ENCODE results near the gene APOC4. TPM values are rescaled to one million over a fixed set of nuclear protein-coding genes. Genes with fewer than 3 reads are reported as not detected.

Gene APOC4
- total RNA-seq, 1 experiment from 2014 or later = not detected

DNA sequence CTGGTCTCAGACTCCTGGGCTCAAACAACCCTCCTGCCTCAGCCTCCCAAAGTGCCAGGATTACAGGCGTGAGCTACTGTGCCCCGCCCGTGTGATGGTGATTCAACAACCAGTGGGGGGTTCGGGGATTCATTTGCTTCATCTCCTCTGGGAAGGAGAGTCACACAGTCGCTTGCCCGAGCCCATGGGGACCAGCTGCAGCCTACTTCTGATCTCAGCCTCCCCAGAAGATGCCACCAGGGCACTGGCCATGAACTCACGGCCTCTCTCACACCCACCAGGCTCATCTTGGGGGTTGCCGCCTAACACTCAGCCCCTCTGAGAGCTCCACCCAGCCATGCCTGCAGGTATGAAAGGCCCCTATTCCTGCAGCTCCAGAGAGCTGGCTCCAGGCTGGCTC lies 44.2 kb upstream of the APOC4 start:
- Histone ChIP-seq H2AFZ (ENCODE audit: low read length) (no peak overlapping the region), H3K4me3 (ENCODE audit: low read length) (no peak overlapping the region), H3K36me3 (ENCODE audit: low read depth, low read length) (peaks cover 17% of the 10 kb centered on the region), H3K4me2 (ENCODE audit: low read length) (no peak overlapping the region), H3K9me2 (replicated peaks; ENCODE audit: low read length) (no peaks in the 10 kb centered on the region), H3K9ac (ENCODE audit: low read length) (no peak overlapping the region), H3K9me3 (ENCODE audit: low read length) (no peaks in the 10 kb centered on the region), H3K79me2 (ENCODE audit: low read length) (peaks cover 26% of the 10 kb centered on the region), H3F3A (ENCODE audit: low read length, unreplicated experiment) (no peaks in the 10 kb centered on the region), H3K27ac (ENCODE audit: low read length) (no peak overlapping the region), H3K27me3 (ENCODE audit: low read length) (no peaks in the 10 kb centered on the region), H3K4me1 (ENCODE audit: insufficient read depth, low read length) (peaks cover 2% of the 10 kb centered on the region; the same call in 1 of the 2 replicates), H4K20me1 (ENCODE audit: low read length) (no peaks in the 10 kb centered on the region)
- CTCF ChIA-PET = no interaction called here
- DNase-seq = no peak
- no TSS peak for BruUV-seq (replicated peaks)
- intact Hi-C loops (cut with micrococcal nuclease) = no loop called here
- POLR2A ChIA-PET (ENCODE audit: unreplicated experiment) = no interaction called here
- no peak for TF ChIP-seq EZH2phosphoT487 (IDR thresholded peaks at IDR 0.05; ENCODE audit: borderline replicate concordance, low read length)
- no peak for TF ChIP-seq EZH2 (IDR thresholded peaks at IDR 0.05; ENCODE audit: low read length, unreplicated experiment)
- TF ChIP-seq, protein P1, sequence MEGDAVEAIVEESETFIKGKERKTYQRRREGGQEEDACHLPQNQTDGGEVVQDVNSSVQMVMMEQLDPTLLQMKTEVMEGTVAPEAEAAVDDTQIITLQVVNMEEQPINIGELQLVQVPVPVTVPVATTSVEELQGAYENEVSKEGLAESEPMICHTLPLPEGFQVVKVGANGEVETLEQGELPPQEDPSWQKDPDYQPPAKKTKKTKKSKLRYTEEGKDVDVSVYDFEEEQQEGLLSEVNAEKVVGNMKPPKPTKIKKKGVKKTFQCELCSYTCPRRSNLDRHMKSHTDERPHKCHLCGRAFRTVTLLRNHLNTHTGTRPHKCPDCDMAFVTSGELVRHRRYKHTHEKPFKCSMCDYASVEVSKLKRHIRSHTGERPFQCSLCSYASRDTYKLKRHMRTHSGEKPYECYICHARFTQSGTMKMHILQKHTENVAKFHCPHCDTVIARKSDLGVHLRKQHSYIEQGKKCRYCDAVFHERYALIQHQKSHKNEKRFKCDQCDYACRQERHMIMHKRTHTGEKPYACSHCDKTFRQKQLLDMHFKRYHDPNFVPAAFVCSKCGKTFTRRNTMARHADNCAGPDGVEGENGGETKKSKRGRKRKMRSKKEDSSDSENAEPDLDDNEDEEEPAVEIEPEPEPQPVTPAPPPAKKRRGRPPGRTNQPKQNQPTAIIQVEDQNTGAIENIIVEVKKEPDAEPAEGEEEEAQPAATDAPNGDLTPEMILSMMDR (conservative IDR thresholded peaks at IDR 0.05; ENCODE audit: low read depth, low read length) = no peak
- no peak for ATAC-seq

DNA sequence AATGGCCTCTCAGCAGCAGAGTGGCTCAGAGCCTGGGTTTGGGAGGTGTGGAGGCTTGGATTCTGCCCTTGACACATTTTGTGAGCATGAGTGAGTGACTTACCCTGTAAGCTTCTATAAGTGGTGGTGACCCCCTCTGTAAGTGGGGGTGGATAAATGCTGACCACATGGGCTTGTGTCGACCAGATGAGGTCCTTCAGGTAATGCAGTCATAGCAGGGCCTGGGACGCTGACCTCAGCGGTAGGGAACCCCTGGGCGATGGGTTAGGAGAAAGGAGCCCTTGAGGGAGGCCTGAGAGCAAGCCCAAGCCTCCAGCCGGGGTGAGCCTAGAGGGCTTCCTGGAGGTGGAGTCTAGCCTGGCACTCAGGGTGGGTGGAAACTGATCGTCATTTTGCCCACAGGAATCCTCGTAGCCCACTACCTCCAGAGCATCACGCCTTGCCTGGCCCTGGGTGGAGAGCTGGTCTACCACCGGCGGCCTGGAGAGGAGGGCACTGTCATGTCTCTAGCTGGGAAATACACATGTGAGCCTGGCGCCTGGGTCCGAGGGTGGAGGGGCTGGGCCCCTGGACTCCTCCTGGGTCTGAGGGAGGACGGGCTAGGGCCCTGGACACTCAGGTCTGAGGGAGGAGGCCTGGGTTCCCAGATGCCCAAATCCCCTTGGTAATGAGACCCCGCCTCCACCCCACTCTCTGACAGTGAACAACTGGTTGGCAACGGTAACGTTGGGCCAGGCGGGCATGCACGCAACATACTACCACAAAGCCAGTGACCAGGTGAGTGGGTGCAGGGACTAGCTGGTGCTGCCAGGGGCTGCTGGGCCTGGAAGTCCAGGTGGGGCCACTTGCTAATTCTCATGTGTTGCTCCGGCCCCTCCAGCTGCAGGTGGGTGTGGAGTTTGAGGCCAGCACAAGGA lies 41.5 kb upstream of the APOC4 start:
- DNase-seq (no peak), ATAC-seq (no peak)
- intact Hi-C loops (cut with micrococcal nuclease) = no loop called here
- TF ChIP-seq, protein P1 (conservative IDR thresholded peaks at IDR 0.05; ENCODE audit: low read depth, low read length) = no peak
- TF ChIP-seq EZH2 (IDR thresholded peaks at IDR 0.05; ENCODE audit: low read length, unreplicated experiment) (no peak), EZH2phosphoT487 (IDR thresholded peaks at IDR 0.05; ENCODE audit: borderline replicate concordance, low read length) (no peak)
- Histone ChIP-seq H3K36me3 (ENCODE audit: low read depth, low read length) (no peaks in the 10 kb centered on the region; the same call in 1 of the 2 replicates), H3K9me3 (ENCODE audit: low read length) (no peaks in the 10 kb centered on the region), H3K79me2 (ENCODE audit: low read length) (0 out of 2 replicates have a peak, but pooled peaks cover 6% of the 10 kb centered on the region), H3K4me2 (ENCODE audit: low read length) (no peak overlapping the region), H2AFZ (ENCODE audit: low read length) (no peak overlapping the region), H3F3A (ENCODE audit: low read length, unreplicated experiment) (no peaks in the 10 kb centered on the region), H3K9ac (ENCODE audit: low read length) (no peak overlapping the region), H3K4me1 (ENCODE audit: insufficient read depth, low read length) (no peaks in the 10 kb centered on the region), H3K9me2 (replicated peaks; ENCODE audit: low read length) (no peaks in the 10 kb centered on the region), H3K27ac (ENCODE audit: low read length) (no peak overlapping the region), H4K20me1 (ENCODE audit: low read length) (no peaks in the 10 kb centered on the region), H3K4me3 (ENCODE audit: low read length) (no peak overlapping the region), H3K27me3 (ENCODE audit: low read length) (no peaks in the 10 kb centered on the region)
- BruUV-seq (replicated peaks) = no TSS peak
- POLR2A ChIA-PET (ENCODE audit: unreplicated experiment) = no interaction called here
- CTCF ChIA-PET = no interaction called here

DNA sequence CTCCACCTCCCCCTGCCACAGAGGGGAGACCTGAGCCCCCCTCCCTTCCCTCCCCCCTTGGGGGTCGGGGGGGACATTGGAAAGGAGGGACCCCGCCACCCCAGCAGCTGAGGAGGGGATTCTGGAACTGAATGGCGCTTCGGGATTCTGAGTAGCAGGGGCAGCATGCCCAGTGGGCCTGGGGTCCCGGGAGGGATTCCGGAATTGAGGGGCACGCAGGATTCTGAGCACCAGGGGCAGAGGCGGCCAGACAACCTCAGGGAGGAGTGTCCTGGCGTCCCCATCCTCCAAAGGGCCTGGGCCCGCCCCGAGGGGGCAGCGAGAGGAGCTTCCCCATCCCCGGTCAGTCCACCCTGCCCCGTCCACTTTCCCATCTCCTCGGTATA lies 38.8 kb upstream of the APOC4 start:
- POLR2A ChIA-PET (ENCODE audit: unreplicated experiment) = no interaction called here
- no peaks in the 10 kb centered on the region for H4K20me1 ChIP-seq (ENCODE audit: low read length)
- no peaks in the 10 kb centered on the region for H3F3A ChIP-seq (ENCODE audit: low read length, unreplicated experiment)
- CTCF ChIA-PET = no interaction called here
- no peaks in the 10 kb centered on the region for H3K27me3 ChIP-seq (ENCODE audit: low read length)
- BruUV-seq (replicated peaks) = TSS peak; percentile 51
- no peaks in the 10 kb centered on the region for H3K79me2 ChIP-seq (ENCODE audit: low read length)
- no peaks in the 10 kb centered on the region for H3K9me2 ChIP-seq (replicated peaks; ENCODE audit: low read length)
- ATAC-seq = no peak
- intact Hi-C loops (cut with micrococcal nuclease) = no loop called here
- no peak overlapping the region for H3K27ac ChIP-seq (ENCODE audit: low read length)
- TF ChIP-seq EZH2 (IDR thresholded peaks at IDR 0.05; ENCODE audit: low read length, unreplicated experiment) (no peak), EZH2phosphoT487 (IDR thresholded peaks at IDR 0.05; ENCODE audit: borderline replicate concordance, low read length) (no peak)
- TF ChIP-seq, protein P1 (conservative IDR thresholded peaks at IDR 0.05; ENCODE audit: low read depth, low read length) = no peak
- H3K9me3 ChIP-seq (ENCODE audit: low read length) = no peaks in the 10 kb centered on the region
- H3K4me1 ChIP-seq (ENCODE audit: insufficient read depth, low read length) = no peaks in the 10 kb centered on the region
- no peak overlapping the region for H3K4me3 ChIP-seq (ENCODE audit: low read length)
- no peak overlapping the region for H2AFZ ChIP-seq (ENCODE audit: low read length)
- no peaks in the 10 kb centered on the region; the same call in 1 of the 2 replicates for H3K36me3 ChIP-seq (ENCODE audit: low read depth, low read length)
- H3K9ac ChIP-seq (ENCODE audit: low read length) = no peak overlapping the region
- no peak overlapping the region for H3K4me2 ChIP-seq (ENCODE audit: low read length)
- no peak for DNase-seq
